Measurements from ENCODE around the gene AGBL1. TPM values are rescaled to one million over a fixed set of nuclear protein-coding genes. Genes with fewer than 3 reads are reported as not detected.

Gene AGBL1
- total and polyA plus RNA-seq, 2 experiments from 2014 or later: not detected

DNA sequence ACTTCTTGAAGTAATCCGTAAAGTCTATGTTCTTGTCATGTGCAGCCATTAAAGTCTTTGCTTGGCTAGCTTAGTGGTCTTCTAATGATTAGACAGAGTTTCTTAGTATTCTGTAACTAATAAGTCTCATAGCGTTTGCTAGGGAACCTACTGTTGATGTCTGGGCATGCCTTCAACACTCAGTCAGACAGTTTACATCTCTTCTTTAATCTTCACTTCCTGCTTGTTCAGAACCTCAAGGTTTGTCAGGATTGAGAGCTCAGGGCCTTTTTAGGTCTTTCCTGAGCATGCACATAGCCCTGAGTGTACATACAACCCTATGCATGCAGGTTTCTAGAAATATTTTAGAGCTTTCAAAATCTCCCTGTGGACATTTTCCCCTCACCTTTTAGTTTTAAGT, 426.3 kb downstream of the AGBL1 start:
- no peak for DNase-seq
- Histone ChIP-seq H3F3A (ENCODE audit: insufficient read depth) (no peaks in the 10 kb centered on the region), H3K4me1 (ENCODE audit: insufficient read depth) (no peaks in the 10 kb centered on the region), H3K9me3 (ENCODE audit: low read depth) (peaks cover 4% of the 10 kb centered on the region), H3K27ac (no peak overlapping the region), H3K27me3 (replicated peaks; ENCODE audit: insufficient read depth) (no peaks in the 10 kb centered on the region), H3K9ac (no peak overlapping the region), H4K20me1 (ENCODE audit: insufficient read depth) (no peaks in the 10 kb centered on the region), H3K36me3 (ENCODE audit: low read depth) (no peaks in the 10 kb centered on the region), H3K9me2 (ENCODE audit: insufficient read depth) (no peaks in the 10 kb centered on the region), H3K79me2 (ENCODE audit: insufficient read depth) (no peaks in the 10 kb centered on the region), H3K4me2 (ENCODE audit: unreplicated experiment) (no peak overlapping the region), H3K4me3 (no peak overlapping the region), H2AFZ (no peak overlapping the region)
- TF ChIP-seq EZH2phosphoT487 (IDR thresholded peaks at IDR 0.05; ENCODE audit: insufficient read depth, low read depth) (no peak), EZH2 (IDR thresholded peaks at IDR 0.05; ENCODE audit: insufficient read depth, poor library complexity, severe bottlenecking) (no peak)
- in situ Hi-C loops (cut with MboI): no loop called here
- whole genome bisulfite sequencing, 2 experiments (ENCODE audit: low coverage in 1 of 2, low lambda C conversion rate in 2 of 2, missing lambda C conversion rate in 2 of 2): 26 to 27% methylated on average over 2 of the region's 2 CpGs

DNA sequence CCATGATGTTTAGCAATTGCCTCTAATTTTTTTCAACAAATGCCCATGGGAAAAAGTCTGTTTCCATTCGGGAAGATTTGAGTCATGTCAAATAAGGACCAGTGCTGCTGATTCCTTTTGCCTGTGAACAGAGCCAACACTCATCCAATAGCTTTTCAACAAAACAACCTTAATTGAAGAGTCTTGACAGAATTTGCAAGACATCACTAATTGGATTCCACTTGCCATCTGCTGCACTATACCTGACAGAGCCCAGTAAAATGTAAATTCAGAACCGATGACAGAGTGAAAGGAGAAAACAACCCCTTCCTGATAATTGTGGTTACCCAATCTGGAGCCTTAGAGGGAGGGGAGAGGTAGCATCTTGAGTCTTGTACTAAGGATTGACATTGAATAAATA, 426.7 kb downstream of the AGBL1 start:
- no peak overlapping the region for H3K4me3 ChIP-seq
- H3K4me2 ChIP-seq (ENCODE audit: unreplicated experiment): no peak overlapping the region
- H4K20me1 ChIP-seq (ENCODE audit: insufficient read depth): no peaks in the 10 kb centered on the region
- H2AFZ ChIP-seq: no peak overlapping the region
- no peaks in the 10 kb centered on the region for H3K27me3 ChIP-seq (replicated peaks; ENCODE audit: insufficient read depth)
- TF ChIP-seq EZH2phosphoT487 (IDR thresholded peaks at IDR 0.05; ENCODE audit: insufficient read depth, low read depth) (no peak), EZH2 (IDR thresholded peaks at IDR 0.05; ENCODE audit: insufficient read depth, poor library complexity, severe bottlenecking) (no peak)
- 3 to 5% methylated on average over 2 of the region's 2 CpGs for WGBS, 2 experiments (ENCODE audit: low coverage in 1 of 2, low lambda C conversion rate in 2 of 2, missing lambda C conversion rate in 2 of 2)
- H3K9me3 ChIP-seq (ENCODE audit: low read depth): peaks cover 4% of the 10 kb centered on the region
- no peaks in the 10 kb centered on the region for H3F3A ChIP-seq (ENCODE audit: insufficient read depth)
- no peak for DNase-seq
- no peaks in the 10 kb centered on the region for H3K4me1 ChIP-seq (ENCODE audit: insufficient read depth)
- in situ Hi-C loops (cut with MboI): no loop called here
- no peak overlapping the region for H3K27ac ChIP-seq
- H3K9me2 ChIP-seq (ENCODE audit: insufficient read depth): no peaks in the 10 kb centered on the region
- no peaks in the 10 kb centered on the region for H3K36me3 ChIP-seq (ENCODE audit: low read depth)
- H3K9ac ChIP-seq: no peak overlapping the region
- no peaks in the 10 kb centered on the region for H3K79me2 ChIP-seq (ENCODE audit: insufficient read depth)

DNA sequence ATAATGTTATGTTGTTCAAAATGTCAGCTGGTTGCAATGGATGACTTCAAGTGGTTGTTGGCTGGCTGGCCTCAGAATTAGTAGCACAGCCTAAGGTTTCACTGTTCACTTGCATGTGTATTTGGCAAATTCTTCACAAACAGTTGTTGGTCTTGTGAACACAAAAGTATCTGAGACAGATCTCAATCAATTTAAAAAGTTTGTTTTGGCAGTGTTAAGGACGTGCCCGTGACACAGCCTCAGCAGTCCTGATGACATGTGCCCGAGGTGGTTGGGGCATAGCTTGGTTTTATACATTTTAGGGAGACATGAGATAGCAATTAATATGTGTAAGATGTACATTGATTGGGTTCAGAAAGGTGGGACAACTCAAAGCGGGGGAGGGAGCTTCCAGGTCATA, 436.0 kb downstream of the AGBL1 start:
- Histone ChIP-seq H3K36me3 (ENCODE audit: low read depth) (no peaks in the 10 kb centered on the region), H3K9me3 (ENCODE audit: low read depth) (no peaks in the 10 kb centered on the region), H3K79me2 (ENCODE audit: insufficient read depth) (no peaks in the 10 kb centered on the region), H3K9me2 (ENCODE audit: insufficient read depth) (no peaks in the 10 kb centered on the region), H3K27ac (no peak overlapping the region), H3K4me3 (no peak overlapping the region), H2AFZ (no peak overlapping the region), H3K4me1 (ENCODE audit: insufficient read depth) (no peaks in the 10 kb centered on the region), H3K27me3 (replicated peaks; ENCODE audit: insufficient read depth) (no peaks in the 10 kb centered on the region), H3F3A (ENCODE audit: insufficient read depth) (no peaks in the 10 kb centered on the region), H3K9ac (no peak overlapping the region), H3K4me2 (ENCODE audit: unreplicated experiment) (no peak overlapping the region), H4K20me1 (ENCODE audit: insufficient read depth) (no peaks in the 10 kb centered on the region)
- in situ Hi-C loops (cut with MboI): no loop called here
- DNase-seq: no peak
- TF ChIP-seq EZH2 (IDR thresholded peaks at IDR 0.05; ENCODE audit: insufficient read depth, poor library complexity, severe bottlenecking): no peak
- TF ChIP-seq EZH2phosphoT487 (IDR thresholded peaks at IDR 0.05; ENCODE audit: insufficient read depth, low read depth): no peak
- WGBS, 2 experiments (ENCODE audit: low coverage in 1 of 2, low lambda C conversion rate in 2 of 2, missing lambda C conversion rate in 2 of 2): 29 to 32% methylated on average over 4 of the region's 4 CpGs

DNA sequence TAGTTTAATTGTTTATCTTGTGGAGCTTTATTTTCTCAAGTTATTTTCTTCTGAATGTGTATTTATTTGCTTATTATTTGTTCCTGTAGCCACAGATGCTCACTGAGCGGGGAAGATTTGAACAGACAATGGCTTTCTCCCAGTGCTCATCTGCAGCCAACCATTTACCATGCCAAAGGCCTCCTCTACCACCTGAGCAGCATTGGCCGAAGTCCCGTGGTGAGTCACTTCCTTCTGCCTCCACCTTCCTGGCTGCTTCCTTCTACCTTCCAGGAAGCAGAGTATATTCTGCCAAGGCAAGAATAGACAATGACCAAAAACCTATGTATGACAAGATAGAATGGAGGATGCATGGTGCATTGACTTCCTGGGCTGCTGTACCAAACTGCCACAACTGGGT, 443.1 kb downstream of the AGBL1 start:
- Histone ChIP-seq H3K9me3 (ENCODE audit: low read depth) (no peaks in the 10 kb centered on the region), H3K4me1 (ENCODE audit: insufficient read depth) (no peaks in the 10 kb centered on the region), H3K79me2 (ENCODE audit: insufficient read depth) (no peaks in the 10 kb centered on the region), H3K27me3 (replicated peaks; ENCODE audit: insufficient read depth) (no peaks in the 10 kb centered on the region), H2AFZ (no peak overlapping the region), H3K9me2 (ENCODE audit: insufficient read depth) (no peaks in the 10 kb centered on the region), H3K4me2 (ENCODE audit: unreplicated experiment) (no peak overlapping the region), H3K36me3 (ENCODE audit: low read depth) (no peaks in the 10 kb centered on the region), H3F3A (ENCODE audit: insufficient read depth) (no peaks in the 10 kb centered on the region), H3K4me3 (no peak overlapping the region), H4K20me1 (ENCODE audit: insufficient read depth) (no peaks in the 10 kb centered on the region), H3K9ac (no peak overlapping the region), H3K27ac (no peak overlapping the region)
- WGBS, 2 experiments (ENCODE audit: low coverage in 1 of 2, low lambda C conversion rate in 2 of 2, missing lambda C conversion rate in 2 of 2): 20 to 28% methylated on average over 3 of the region's 3 CpGs
- in situ Hi-C loops (cut with MboI): no loop called here
- TF ChIP-seq EZH2 (IDR thresholded peaks at IDR 0.05; ENCODE audit: insufficient read depth, poor library complexity, severe bottlenecking): no peak
- no peak for TF ChIP-seq EZH2phosphoT487 (IDR thresholded peaks at IDR 0.05; ENCODE audit: insufficient read depth, low read depth)
- DNase-seq: no peak

All from GM23248 (cell line).